Esophagus muscularis mucosa (tissue), 4 donors: ENCODE results near the gene HCFC2. TPM values are rescaled to one million over a fixed set of nuclear protein-coding genes. Genes with fewer than 3 reads are reported as not detected.

Experiments
- DNase-seq: peaks from one replicate; pipeline ENCODE4 v3.0.0-alpha.2; 2017; ENCODE audit errors: extremely low spot score
- H3K27ac ChIP-seq, 4 donors: fragments of 200-600 bp; sonication (generic); replicated peaks in 1 of 4; 1 replicate in 3 of 4; 2 replicates in 1 of 4; pipeline ENCODE4 v1.5.1; 2016 to 2019; ENCODE audit warnings: mild to moderate bottlenecking in 1 of 4
- H3K27me3 ChIP-seq, 4 donors: fragments of 200-600 bp; sonication (generic); one replicate each; pipeline versions ENCODE4 v1.5.1 to v1.6.0; 2016 to 2019
- H3K36me3 ChIP-seq, 4 donors: fragments of 200-600 bp; sonication (generic); one replicate each; pipeline ENCODE4 v1.5.1; 2016 to 2019
- H3K4me1 ChIP-seq, 4 donors: fragments of 200-600 bp; sonication (generic); one replicate each; pipeline ENCODE4 v1.5.1; 2016 to 2019
- H3K4me3 ChIP-seq, 4 donors: fragments of 200-600 bp; sonication (generic); 1 replicate in 2 of 4; 2 replicates in 2 of 4; pipeline ENCODE4 v1.5.1; 2016 to 2019; ENCODE audit warnings: mild to moderate bottlenecking in 4 of 4, moderate library complexity in 1 of 4
- H3K9me3 ChIP-seq, 4 donors: fragments of 200-600 bp; sonication (generic); 1 replicate in 3 of 4; 2 replicates in 1 of 4; pipeline ENCODE4 v1.5.1; 2016 to 2019
- CTCF ChIP-seq, 3 experiments: fragments of 200-600 bp in 2 of 3; fragments of 450-650 bp in 1 of 3; sonication (generic) in 2 of 3; IDR thresholded peaks; one replicate each; pipeline ENCODE4 v1.5.1; 2017 to 2019; ENCODE audit warnings: antibody characterized with exemption in 3 of 3, mild to moderate bottlenecking in 2 of 3, moderate library complexity in 1 of 3
- EP300 ChIP-seq: sonication (generic); formaldehyde crosslinking; IDR thresholded peaks from one replicate; pipeline ENCODE4 v1.6.1; 2017; ENCODE audit warnings: antibody characterized with exemption
- POLR2A ChIP-seq: fragments of 450-650 bp; IDR thresholded peaks from one replicate; pipeline ENCODE4 v1.6.1; 2017; ENCODE audit warnings: antibody characterized with exemption, moderate library complexity, mild to moderate bottlenecking, low read depth
- POLR2AphosphoS5 ChIP-seq, 2 donors: sonication (generic); formaldehyde crosslinking; IDR thresholded peaks; one replicate each; pipeline ENCODE4 v1.6.1; 2017; ENCODE audit warnings: antibody characterized with exemption in 2 of 2
- WGBS: methylation state at CpG from one replicate; pipeline ENCODE4 v1.1.5; 2018; 5-methylcytosine and 5-hydroxymethylcytosine counted together
- intact Hi-C: fragments of 100-400 bp; cut with DNase I; formaldehyde crosslinking; loops from one replicate; pipeline ENCODE4 v1.15.1; 2023
- total RNA-seq, 4 donors: library from RNA; depleted of rRNA; stranded (reverse); fragments of >200 nt; gene quantifications; one replicate each; pipeline versions ENCODE4 v1.1.0 to v1.2.1, GENCODE V29; 2016

The HCFC2 gene
- total RNA-seq, 4 donors from 2014 or later = 22.9 to 37.0 (median 29.5) TPM

- Histone ChIP-seq H3K27me3 (no peaks in the 10 kb centered on the region), H3K36me3 (no peaks in the 10 kb centered on the region), H3K9me3 (no peaks in the 10 kb centered on the region), H3K27ac (peak within 1 kb of the TSS; percentile 64 to 84 (median 75)), H3K4me3 (peak within 1 kb of the TSS; percentile 50 to 72 (median 56)), H3K4me1 (peaks cover 30 to 58% (median 51%) of the 10 kb centered on the region in 4 donors)
- TF ChIP-seq EP300 (no peak), POLR2AphosphoS5 (IDR thresholded peaks at IDR 0.05) (peak; percentile 18 to 28), POLR2A (no peak), CTCF (IDR thresholded peaks at IDR 0.05) (no peak)
- intact Hi-C loops = no loop called here
- WGBS = under 1% methylated on average over 24 of the region's 24 CpGs
- no peak for DNase-seq
These were observed 14.4 kb upstream of the HCFC2 start, which contains the start of gene GLT8D2 for GRCh38 chr12:104049903-104050356. Gene GLT8D2, minus strand, starts transcription at chr12:104050187. Its CDS starts 30,539 bp downstream, at chr12:104019648.

GRCh38 chr12:104050436-104050835, 13.9 kb upstream of the HCFC2 start:
- intact Hi-C loops = no loop called here
- peaks cover 30 to 58% (median 51%) of the 10 kb centered on the region in 4 donors for H3K4me1 ChIP-seq
- WGBS = 31% methylated on average over 3 of the region's 3 CpGs

DNA sequence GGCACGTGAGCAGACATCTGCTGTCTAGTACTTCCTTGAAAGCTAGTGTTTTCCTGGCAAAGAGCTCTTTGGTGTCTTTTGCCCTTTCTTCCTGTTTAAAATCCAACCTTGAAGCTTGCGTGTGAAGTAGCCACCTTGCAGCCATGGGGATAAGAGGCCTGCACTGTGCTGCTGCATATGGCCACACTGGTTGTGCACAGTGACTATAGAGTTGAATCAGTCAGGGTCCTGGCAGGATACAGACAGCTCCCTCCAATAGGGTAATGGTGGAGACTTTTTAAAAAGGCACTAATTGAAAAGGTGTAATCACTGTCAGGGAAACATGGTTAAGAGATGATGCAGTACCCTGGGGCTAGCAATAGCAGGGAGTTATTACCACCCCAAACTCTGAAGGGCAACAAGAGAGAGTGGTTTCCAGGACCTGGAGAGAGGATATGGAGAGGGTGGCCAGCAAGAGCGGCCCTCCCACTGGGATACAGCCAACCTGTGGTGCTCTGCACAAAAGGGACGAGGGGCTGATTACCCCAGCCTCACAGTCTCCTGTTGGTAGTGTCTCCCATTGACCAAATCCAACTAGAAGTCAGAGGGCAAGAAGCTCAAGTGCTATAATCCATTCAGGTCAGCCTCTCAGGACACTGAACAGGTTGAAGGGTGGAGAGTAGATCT, 9.5 kb upstream of the HCFC2 start:
- Histone ChIP-seq H3K36me3 (no peaks in the 10 kb centered on the region), H3K27ac (no peak overlapping the region), H3K9me3 (no peaks in the 10 kb centered on the region), H3K4me1 (peaks cover 25 to 33% (median 29%) of the 10 kb centered on the region in 4 donors), H3K27me3 (no peaks in the 10 kb centered on the region), H3K4me3 (no peak overlapping the region)
- no peak for TF ChIP-seq POLR2AphosphoS5 (IDR thresholded peaks at IDR 0.05)
- no peak for TF ChIP-seq CTCF (IDR thresholded peaks at IDR 0.05)
- no peak for TF ChIP-seq EP300
- TF ChIP-seq POLR2A = no peak
- 83% methylated on average over 4 of the region's 4 CpGs for WGBS
- intact Hi-C loops = no loop called here
- no peak for DNase-seq

More at GRCh38 chr12:104050436-104050835, 13.9 kb upstream of the HCFC2 start:
- peak overlapping the region; percentile 50 to 72 (median 56) for H3K4me3 ChIP-seq
- DNase-seq = no peak
- no peaks in the 10 kb centered on the region for H3K36me3 ChIP-seq
- TF ChIP-seq EP300 = no peak
- no peak for TF ChIP-seq CTCF (IDR thresholded peaks at IDR 0.05)
- TF ChIP-seq POLR2AphosphoS5 (IDR thresholded peaks at IDR 0.05) = no peak
- peak overlapping the region; percentile 64 to 84 (median 75) for H3K27ac ChIP-seq
- H3K27me3 ChIP-seq = no peaks in the 10 kb centered on the region
- H3K9me3 ChIP-seq = no peaks in the 10 kb centered on the region

DNA sequence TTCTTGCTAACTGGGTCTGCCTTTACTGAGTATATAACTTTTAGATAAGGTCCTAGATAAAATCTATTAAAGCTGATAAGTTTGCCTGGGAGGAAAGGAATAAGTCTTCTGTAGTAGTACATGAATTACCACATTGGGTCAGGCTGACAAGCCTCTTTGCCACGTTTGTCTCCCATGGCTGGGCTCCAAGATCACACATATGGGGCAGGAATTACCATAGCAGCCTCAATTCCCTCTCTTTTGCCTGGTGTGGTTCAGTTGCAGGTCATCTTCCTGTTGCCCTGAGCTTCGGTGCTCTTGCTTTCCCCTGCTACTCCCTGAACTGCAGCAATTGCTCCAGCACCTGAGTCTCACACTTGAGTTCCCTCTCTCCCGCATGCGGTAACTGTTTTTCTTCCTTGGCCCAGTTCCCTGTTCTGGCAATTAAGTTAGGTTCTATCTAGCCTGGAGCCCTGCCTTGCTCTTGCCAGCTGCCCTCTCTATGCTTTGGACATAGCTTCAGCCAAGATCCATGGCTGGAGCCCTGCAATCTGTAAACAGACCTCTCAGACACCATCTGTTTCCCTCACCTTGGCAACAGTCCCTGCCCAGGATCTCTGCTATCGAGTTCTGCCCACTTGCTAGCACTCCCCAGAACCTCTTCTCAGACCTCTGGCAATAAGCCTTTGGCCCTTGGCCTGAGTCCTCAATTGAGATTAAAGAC, 8.5 kb upstream of the HCFC2 start:
- TF ChIP-seq POLR2AphosphoS5 (IDR thresholded peaks at IDR 0.05) (peak in 1 of 2 donors; percentile 41), CTCF (IDR thresholded peaks at IDR 0.05) (no peak), EP300 (no peak), POLR2A (no peak)
- WGBS = 30% methylated on average over 5 of the region's 5 CpGs
- Histone ChIP-seq H3K36me3 (no peaks in the 10 kb centered on the region), H3K27me3 (no peaks in the 10 kb centered on the region), H3K27ac (peak overlapping the region; percentile 12 to 39 (median 30)), H3K4me3 (no peak overlapping the region), H3K9me3 (no peaks in the 10 kb centered on the region), H3K4me1 (peaks cover 19 to 23% (median 20%) of the 10 kb centered on the region in 4 donors)
- intact Hi-C loops = no loop called here
- no peak for DNase-seq
